CD4-positive, alpha-beta T cell treated with Interleukin-21 for 1 hour (primary cell): ENCODE measurements around the gene CCT8.
A peak's percentile ranks its signal among the peaks of the same experiment; 100 is the strongest.

Experiments
- DNase-seq: peaks from one replicate; pipeline ENCODE4 v3.0.0-alpha.2; 2020

The CCT8 gene

GRCh38 chr21:29073222-29074006, at the start of gene CCT8:
Gene CCT8 (minus strand): TSS chr21:29073648. CDS start chr21:29073590, 58 bp downstream.
- DNase-seq: peak; percentile 99

GRCh38 chr21:29121759-29122158, 48.3 kb upstream of the CCT8 start:
- no peak for DNase-seq

- DNase-seq: no peak
These were observed 44.0 kb upstream of the CCT8 start for GRCh38 chr21:29117372-29117955.

GRCh38 chr21:29115899-29116298, 42.5 kb upstream of the CCT8 start:
- DNase-seq: no peak

- no peak for DNase-seq
These were observed 41.5 kb upstream of the CCT8 start for GRCh38 chr21:29114765-29115500.

GRCh38 chr21:29105218-29105617, 31.8 kb upstream of the CCT8 start:
- no peak for DNase-seq

- no peak for DNase-seq
These were observed 30.8 kb upstream of the CCT8 start for GRCh38 chr21:29104239-29104708.

- no peak for DNase-seq
These were observed 29.4 kb upstream of the CCT8 start for GRCh38 chr21:29102791-29103257.

- DNase-seq: no peak
These were observed 24.7 kb upstream of the CCT8 start for GRCh38 chr21:29098156-29098555.

GRCh38 chr21:29096218-29097015, 23.0 kb upstream of the CCT8 start:
- no peak for DNase-seq

- no peak for DNase-seq
These were observed 18.9 kb upstream of the CCT8 start for GRCh38 chr21:29092102-29092959.

GRCh38 chr21:29091033-29091432, 17.6 kb upstream of the CCT8 start:
- no peak for DNase-seq

- no peak for DNase-seq
These were observed 11.8 kb upstream of the CCT8 start for GRCh38 chr21:29085106-29085752.

- no peak for DNase-seq
These were observed 10.9 kb upstream of the CCT8 start for GRCh38 chr21:29084372-29084771.

GRCh38 chr21:29083306-29083705, 9.9 kb upstream of the CCT8 start:
- DNase-seq: no peak

GRCh38 chr21:29082046-29082815, 8.8 kb upstream of the CCT8 start:
- DNase-seq: no peak

- peak; percentile 56 for DNase-seq
These were observed 7.0 kb upstream of the CCT8 start for GRCh38 chr21:29080454-29080941.

GRCh38 chr21:29078869-29079767, 5.7 kb upstream of the CCT8 start:
- DNase-seq: peak; percentile 64

GRCh38 chr21:29077651-29078090, 4.2 kb upstream of the CCT8 start:
- peak; percentile 27 for DNase-seq
